Measurements from ENCODE around the gene KSR1.
"Not testable (repeated sequence)": the region's sequence is repeated elsewhere in the genome, so short reads cannot be mapped to it uniquely, and the experiment has no call there.

KSR1 gene

DNA sequence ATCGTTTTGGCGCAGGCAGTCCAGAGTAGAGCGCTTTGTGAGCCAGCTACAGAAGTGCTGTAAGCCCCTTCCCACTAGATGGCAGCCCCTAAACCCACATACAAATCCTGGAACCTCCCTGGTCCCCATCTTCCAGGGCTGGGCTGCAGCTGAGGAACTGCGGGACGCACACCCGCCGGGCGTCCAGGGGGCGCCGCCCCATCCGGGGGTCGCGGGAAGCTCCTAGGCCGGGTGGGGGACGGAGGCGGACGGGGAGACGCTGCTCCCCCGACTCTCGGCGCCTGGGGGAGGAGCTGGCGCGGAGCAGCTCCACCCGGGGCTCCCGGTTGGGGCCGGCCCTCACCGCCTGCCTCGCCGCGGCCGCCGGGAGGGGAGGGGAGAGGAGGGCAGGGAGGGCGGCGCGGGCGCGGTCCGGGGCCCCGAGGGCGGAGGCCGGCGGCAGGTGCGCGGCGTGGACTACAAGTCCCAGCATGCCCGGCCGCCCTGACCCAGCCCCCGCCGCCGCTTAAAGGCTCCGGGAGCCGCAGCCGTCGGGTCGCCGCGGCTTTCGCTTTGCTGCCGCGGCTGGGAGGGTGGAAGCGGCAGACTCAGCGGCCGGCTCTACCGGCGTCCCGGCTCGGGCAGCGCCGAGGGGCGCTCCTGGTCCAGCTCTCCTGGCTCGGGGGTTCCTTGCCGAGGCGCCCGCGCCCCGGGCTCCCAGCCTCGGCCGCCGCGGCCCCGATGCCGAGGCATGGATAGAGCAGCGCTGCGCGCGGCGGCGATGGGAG, at the start of gene KSR1:
Gene KSR1, plus strand, starts transcription at position 535 of the 767 bp plus-strand sequence. Its CDS starts 196 bp downstream, at position 731.
- peak; percentile 84 for DNase-seq

- no peak for DNase-seq
Observed at GRCh38 chr17:27407916-27408864, 48.1 kb upstream of the KSR1 start.

GRCh38 chr17:27408891-27409290, 47.4 kb upstream of the KSR1 start:
- no peak for DNase-seq

- DNase-seq: not testable (repeated sequence)
Observed at GRCh38 chr17:27412158-27412557, 44.1 kb upstream of the KSR1 start.

DNA sequence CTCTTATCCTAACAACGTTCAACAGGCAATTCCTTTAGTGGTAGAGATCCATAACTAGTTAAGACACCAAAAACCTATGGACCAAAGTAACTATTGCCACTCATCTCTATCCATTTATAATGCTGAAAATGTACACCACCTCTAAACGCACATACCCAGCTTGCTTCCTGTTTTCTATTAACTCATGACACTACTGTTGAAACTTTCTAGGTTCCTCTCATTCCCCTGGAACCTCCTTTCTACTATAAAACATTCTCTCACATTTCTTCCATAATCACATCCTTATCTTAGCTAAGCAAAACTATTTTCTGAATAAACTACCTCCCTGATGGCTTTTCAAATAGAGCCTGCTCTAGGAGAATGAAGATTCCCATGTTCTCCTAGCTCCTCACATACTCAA, 42.9 kb upstream of the KSR1 start:
- no peak for DNase-seq

DNA sequence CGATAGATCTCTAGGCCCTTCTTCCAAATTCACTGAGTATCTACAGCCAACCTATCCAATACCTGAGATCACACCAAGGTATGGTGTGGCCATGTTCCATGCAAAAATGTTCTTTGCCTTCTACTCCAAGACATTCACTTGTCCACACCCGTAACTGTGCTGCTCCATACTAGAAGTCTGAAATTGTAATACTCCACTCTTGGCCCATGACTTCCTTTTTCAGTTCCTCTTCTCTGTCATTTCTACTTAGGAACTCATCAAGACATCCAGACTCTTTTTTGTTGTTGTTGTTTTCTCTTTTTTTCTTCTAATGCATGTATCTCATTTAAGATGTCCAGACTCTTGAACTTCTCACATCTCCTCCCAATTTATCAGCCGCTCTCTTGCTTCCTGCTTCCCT, 42.5 kb upstream of the KSR1 start:
- DNase-seq: no peak

GRCh38 chr17:27414271-27414670, 42.0 kb upstream of the KSR1 start:
- DNase-seq: no peak

DNA sequence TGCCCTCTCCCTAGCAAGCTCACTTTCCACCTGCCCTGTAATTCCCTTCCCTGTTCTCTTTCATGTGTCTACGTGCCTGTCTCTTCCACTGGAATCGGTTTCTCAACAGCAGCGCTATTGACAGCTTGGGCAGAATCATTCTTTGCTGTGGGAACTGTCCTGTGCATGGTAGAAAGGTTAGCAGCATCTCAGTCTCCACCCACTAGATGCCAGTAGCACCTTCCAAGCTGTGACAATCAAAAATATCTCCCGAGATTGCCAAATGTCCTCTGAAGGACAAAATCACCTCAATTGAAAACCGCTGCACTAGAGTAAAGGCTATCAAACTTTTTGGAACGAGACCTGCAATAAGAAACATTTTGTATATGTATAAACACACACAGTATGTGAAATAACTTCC, 41.6 kb upstream of the KSR1 start:
- no peak for DNase-seq

DNA sequence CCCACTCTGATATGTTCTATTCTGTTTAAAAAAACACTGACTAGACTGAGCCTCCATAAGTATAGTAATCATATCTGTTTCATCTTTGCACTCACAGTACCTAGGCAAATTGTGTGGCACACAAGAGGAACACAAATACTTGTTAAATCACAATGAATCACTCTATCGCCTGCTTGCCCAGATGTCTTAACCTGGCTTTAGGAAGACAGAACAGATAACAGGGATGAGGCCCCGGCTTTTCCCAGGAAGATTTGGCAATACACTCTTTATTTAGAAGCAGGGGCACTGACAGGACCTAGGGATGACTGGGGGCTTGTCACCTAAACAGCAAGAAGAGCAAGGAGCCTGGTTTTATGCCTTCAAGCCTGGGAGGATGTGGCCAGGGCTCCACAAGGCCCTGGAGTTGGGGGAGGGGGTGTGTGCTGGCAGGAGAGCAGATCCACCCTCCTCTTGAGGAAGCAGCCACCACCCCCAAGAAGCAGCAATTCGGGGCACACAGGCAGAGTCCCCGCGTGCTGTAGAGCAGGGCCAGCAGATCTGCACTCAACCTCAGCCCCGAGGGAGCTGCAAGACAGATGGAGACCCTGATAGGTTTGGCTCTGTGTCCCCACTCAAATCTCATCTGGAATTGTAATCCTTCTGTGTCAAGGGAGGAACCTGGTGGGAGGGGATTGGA, 41.0 kb upstream of the KSR1 start:
- DNase-seq: no peak

GRCh38 chr17:27417596-27418365, 38.5 kb upstream of the KSR1 start:
- no peak for DNase-seq

DNA sequence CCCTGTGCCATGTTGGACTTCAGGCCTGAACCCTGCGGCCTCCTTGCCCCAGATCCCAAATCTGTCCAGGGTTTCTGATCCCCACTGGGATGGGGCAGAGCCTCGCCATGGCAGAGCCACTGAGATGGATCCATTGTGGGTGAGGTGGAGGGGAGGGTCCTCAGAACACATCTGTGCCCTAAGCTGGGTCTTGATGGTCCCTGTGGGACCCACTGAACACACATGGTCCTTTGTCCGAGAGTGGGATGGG, 38.0 kb upstream of the KSR1 start:
- DNase-seq: no peak

DNA sequence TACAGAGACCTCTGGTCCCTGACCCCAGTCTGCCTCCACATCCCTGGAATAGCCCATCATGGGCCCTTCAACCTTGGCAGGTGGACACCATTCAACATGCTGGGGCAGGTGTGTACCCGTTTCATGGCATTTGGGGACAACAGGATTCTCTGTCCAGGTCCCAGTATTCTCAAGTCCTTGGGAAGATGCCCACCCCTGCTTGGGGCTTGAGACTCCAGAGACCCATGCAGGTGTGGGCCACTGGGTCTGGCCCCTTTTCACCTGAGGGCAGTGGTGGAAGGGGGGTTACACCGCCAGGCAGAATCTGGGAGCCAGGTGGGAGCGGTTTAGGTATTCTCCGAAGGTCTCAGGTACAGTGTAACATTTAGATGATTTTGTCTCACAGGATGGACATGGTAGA, 37.1 kb upstream of the KSR1 start:
- DNase-seq: no peak

GRCh38 chr17:27420211-27420950, 35.9 kb upstream of the KSR1 start:
- no peak for DNase-seq

- DNase-seq: no peak
Observed at GRCh38 chr17:27421111-27421510, 35.1 kb upstream of the KSR1 start.

DNA sequence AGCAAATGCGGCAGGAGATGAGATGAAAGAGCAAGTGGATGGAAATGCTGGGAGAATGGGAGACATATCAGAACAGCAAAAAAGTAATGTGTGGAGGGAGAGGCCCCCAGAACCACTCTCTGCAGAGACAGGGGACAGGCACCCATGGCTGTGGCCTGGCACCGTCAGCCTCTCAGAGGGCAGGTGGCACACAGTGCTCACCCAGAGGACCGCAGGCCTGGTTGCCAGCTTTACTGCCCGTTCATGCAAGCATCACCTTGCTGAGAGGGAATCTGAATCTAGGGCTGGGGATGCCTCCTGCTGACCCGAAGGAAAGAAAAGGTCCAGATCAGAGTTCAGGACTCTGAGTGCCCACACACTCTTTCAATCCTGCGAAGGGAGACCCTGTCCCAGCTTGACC, 34.6 kb upstream of the KSR1 start:
- DNase-seq: not testable (repeated sequence)

- no peak for DNase-seq
Observed at GRCh38 chr17:27422601-27423000, 33.6 kb upstream of the KSR1 start.

DNA sequence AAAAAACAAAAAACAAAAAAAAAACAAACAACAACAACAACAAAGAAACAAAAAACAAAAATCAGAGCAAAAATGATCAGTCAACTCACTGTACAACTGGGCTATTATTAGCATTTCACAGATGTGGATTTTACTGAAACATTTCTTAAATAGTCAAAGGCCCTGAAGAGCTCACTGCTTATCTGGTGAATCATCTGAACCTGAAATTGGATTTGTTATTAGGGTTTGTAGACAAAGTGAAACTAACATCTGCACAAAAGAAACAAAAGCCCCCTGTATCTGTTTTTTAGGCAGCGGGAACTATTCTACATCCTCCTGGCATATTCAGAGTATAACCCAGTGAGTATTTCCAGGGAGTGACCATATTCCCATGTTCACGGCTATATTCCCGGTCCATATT, 32.6 kb upstream of the KSR1 start:
- DNase-seq: no peak

DNA sequence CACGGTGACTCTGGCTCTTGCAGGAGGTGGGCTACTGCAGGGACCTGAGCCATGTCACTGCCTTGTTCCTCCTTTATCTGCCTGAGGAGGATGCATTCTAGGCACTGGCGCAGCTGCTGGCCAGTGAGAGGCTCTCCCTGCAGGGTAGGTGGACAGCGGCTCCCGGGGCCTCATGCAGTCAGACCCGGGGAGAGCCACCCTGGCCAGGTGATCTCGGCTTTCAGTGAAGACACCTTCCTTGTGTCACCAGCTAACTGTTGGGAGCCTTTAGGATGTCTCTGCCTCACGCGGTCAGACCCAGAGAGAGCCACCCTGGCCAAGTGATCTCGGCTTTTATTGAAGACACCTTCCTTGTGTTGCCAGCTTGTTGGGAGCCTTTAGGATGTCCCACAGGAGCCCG, 31.7 kb upstream of the KSR1 start:
- no peak for DNase-seq

- DNase-seq: no peak
Observed at GRCh38 chr17:27424941-27425340, 31.3 kb upstream of the KSR1 start.

GRCh38 chr17:27425571-27425970, 30.7 kb upstream of the KSR1 start:
- DNase-seq: not testable (repeated sequence)

GRCh38 chr17:27425991-27426390, 30.3 kb upstream of the KSR1 start:
- DNase-seq: no peak

DNA sequence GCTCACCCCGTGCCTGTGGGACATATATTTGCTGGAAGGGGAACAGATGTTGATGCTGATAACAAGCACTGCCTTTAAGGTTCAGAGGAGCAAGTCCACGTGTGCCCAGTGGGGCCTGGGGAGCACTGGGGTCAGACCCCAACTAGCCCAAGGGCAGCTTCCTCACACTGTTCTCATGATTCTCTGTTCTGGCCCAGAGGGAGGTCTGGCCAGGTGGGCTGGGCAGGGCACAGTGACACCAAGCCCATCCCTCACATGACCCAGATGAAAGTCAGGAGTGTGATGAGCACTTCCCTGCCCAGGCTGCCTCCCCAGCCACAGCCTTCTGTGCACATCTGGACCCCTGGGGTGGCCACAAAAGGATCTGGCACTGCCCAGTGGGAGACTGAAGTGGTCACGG, 29.8 kb upstream of the KSR1 start:
- DNase-seq: not testable (repeated sequence)

Measured in stimulated activated CD4-positive, alpha-beta T cell treated with anti-CD3 and anti-CD28 coated beads, Interleukin-4, amount 100 ng/mL, for 1 hour (primary cell).